Measurements from ENCODE around the gene NEXN. TPM values are rescaled to one million over a fixed set of nuclear protein-coding genes. Genes with fewer than 3 reads are reported as not detected.
A peak's percentile ranks its signal among the peaks of the same experiment; 100 is the strongest.

The NEXN gene
- total RNA-seq (1 to 10 TPM in 1 of 2 donors, under 1 TPM in 1; 0.90 to 4.5 TPM), total RNA-seq (0 to 1.0 reads per million in 2 donors)

GRCh38 chr1:77888081-77888780, at the start of gene NEXN:
Gene NEXN, plus strand, starts transcription at chr1:77888624. Its CDS starts 27,483 bp downstream, at chr1:77916107.
- ATAC-seq: peak; percentile 32
- no peak for DNase-seq
- Mint-ChIP-seq H3K36me3 (ENCODE audit: low read depth) (peaks cover 9% of the 10 kb centered on the region), H3K27ac (no peak within 1 kb of the TSS), H3K4me1 (peaks cover 4% of the 10 kb centered on the region), H3K4me3 (peak within 1 kb of the TSS; percentile 80), H3K27me3 (peaks cover 13% of the 10 kb centered on the region)
- H3K9me3 ChIP-seq (ENCODE audit: control insufficient read depth, low read length, poor library complexity, severe bottlenecking): no peaks in the 10 kb centered on the region

GRCh38 chr1:77841574-77841973, 46.9 kb upstream of the NEXN start:
- Mint-ChIP-seq H3K4me1 (peaks cover 2% of the 10 kb centered on the region), H3K36me3 (ENCODE audit: low read depth) (no peaks in the 10 kb centered on the region), H3K4me3 (peak overlapping the region; percentile 57), H3K27ac (no peak overlapping the region), H3K27me3 (no peaks in the 10 kb centered on the region)
- H3K9me3 ChIP-seq (ENCODE audit: control insufficient read depth, low read length, poor library complexity, severe bottlenecking): no peaks in the 10 kb centered on the region
- ATAC-seq: no peak
- no peak for DNase-seq

- no peaks in the 10 kb centered on the region for H3K36me3 Mint-ChIP-seq (ENCODE audit: low read depth)
- no peaks in the 10 kb centered on the region for H3K27me3 Mint-ChIP-seq
- ATAC-seq: no peak
Observed at GRCh38 chr1:77845951-77846350, 42.5 kb upstream of the NEXN start.

GRCh38 chr1:77846966-77847365, 41.5 kb upstream of the NEXN start:
- H3K4me1 Mint-ChIP-seq: peaks cover 2% of the 10 kb centered on the region
- no peak overlapping the region for H3K4me3 Mint-ChIP-seq
- no peaks in the 10 kb centered on the region for H3K36me3 Mint-ChIP-seq (ENCODE audit: low read depth)
- H3K9me3 ChIP-seq (ENCODE audit: control insufficient read depth, low read length, poor library complexity, severe bottlenecking): no peaks in the 10 kb centered on the region
- H3K27ac Mint-ChIP-seq: no peak overlapping the region
- no peak for DNase-seq
- ATAC-seq: no peak
- H3K27me3 Mint-ChIP-seq: no peaks in the 10 kb centered on the region

More at GRCh38 chr1:77845951-77846350, 42.5 kb upstream of the NEXN start:
- H3K4me3 Mint-ChIP-seq: no peak overlapping the region
- DNase-seq: no peak
- no peak overlapping the region for H3K27ac Mint-ChIP-seq
- H3K4me1 Mint-ChIP-seq: peaks cover 2% of the 10 kb centered on the region
- H3K9me3 ChIP-seq (ENCODE audit: control insufficient read depth, low read length, poor library complexity, severe bottlenecking): no peaks in the 10 kb centered on the region

- H3K27ac Mint-ChIP-seq: no peak overlapping the region
- no peak for ATAC-seq
- H3K9me3 ChIP-seq (ENCODE audit: control insufficient read depth, low read length, poor library complexity, severe bottlenecking): no peaks in the 10 kb centered on the region
- H3K36me3 Mint-ChIP-seq (ENCODE audit: low read depth): no peaks in the 10 kb centered on the region
- H3K4me3 Mint-ChIP-seq: no peak overlapping the region
- no peak for DNase-seq
- no peaks in the 10 kb centered on the region for H3K27me3 Mint-ChIP-seq
- H3K4me1 Mint-ChIP-seq: peaks cover 2% of the 10 kb centered on the region
Observed at GRCh38 chr1:77847621-77848080, 40.8 kb upstream of the NEXN start.

- no peak for ATAC-seq
- H3K4me3 Mint-ChIP-seq: no peak overlapping the region
- no peak for DNase-seq
- H3K4me1 Mint-ChIP-seq: peaks cover 2% of the 10 kb centered on the region
- no peaks in the 10 kb centered on the region for H3K9me3 ChIP-seq (ENCODE audit: control insufficient read depth, low read length, poor library complexity, severe bottlenecking)
- no peaks in the 10 kb centered on the region for H3K27me3 Mint-ChIP-seq
- H3K36me3 Mint-ChIP-seq (ENCODE audit: low read depth): no peaks in the 10 kb centered on the region
- no peak overlapping the region for H3K27ac Mint-ChIP-seq
Observed at GRCh38 chr1:77850082-77850481, 38.3 kb upstream of the NEXN start.

GRCh38 chr1:77857552-77857951, 30.9 kb upstream of the NEXN start:
- Mint-ChIP-seq H3K4me1 (no peaks in the 10 kb centered on the region), H3K27me3 (no peaks in the 10 kb centered on the region), H3K27ac (no peak overlapping the region), H3K4me3 (no peak overlapping the region), H3K36me3 (ENCODE audit: low read depth) (peaks cover 5% of the 10 kb centered on the region)
- ATAC-seq (no peak), DNase-seq (no peak)
- H3K9me3 ChIP-seq (ENCODE audit: control insufficient read depth, low read length, poor library complexity, severe bottlenecking): no peaks in the 10 kb centered on the region

GRCh38 chr1:77858725-77859124, 29.7 kb upstream of the NEXN start:
- Mint-ChIP-seq H3K36me3 (ENCODE audit: low read depth) (peaks cover 12% of the 10 kb centered on the region), H3K27me3 (no peaks in the 10 kb centered on the region), H3K27ac (no peak overlapping the region), H3K4me3 (no peak overlapping the region), H3K4me1 (peaks cover 6% of the 10 kb centered on the region)
- ATAC-seq (no peak), DNase-seq (no peak)
- H3K9me3 ChIP-seq (ENCODE audit: control insufficient read depth, low read length, poor library complexity, severe bottlenecking): no peaks in the 10 kb centered on the region

- Mint-ChIP-seq H3K4me1 (peaks cover 6% of the 10 kb centered on the region), H3K27me3 (no peaks in the 10 kb centered on the region), H3K36me3 (ENCODE audit: low read depth) (peaks cover 12% of the 10 kb centered on the region), H3K4me3 (no peak overlapping the region), H3K27ac (no peak overlapping the region)
- H3K9me3 ChIP-seq (ENCODE audit: control insufficient read depth, low read length, poor library complexity, severe bottlenecking): no peaks in the 10 kb centered on the region
- ATAC-seq (no peak), DNase-seq (no peak)
Observed at GRCh38 chr1:77859248-77859647, 29.2 kb upstream of the NEXN start.

- H3K9me3 ChIP-seq (ENCODE audit: control insufficient read depth, low read length, poor library complexity, severe bottlenecking): no peaks in the 10 kb centered on the region
- Mint-ChIP-seq H3K27ac (no peak overlapping the region), H3K4me3 (no peak overlapping the region), H3K36me3 (ENCODE audit: low read depth) (peaks cover 12% of the 10 kb centered on the region), H3K4me1 (peaks cover 6% of the 10 kb centered on the region), H3K27me3 (no peaks in the 10 kb centered on the region)
- ATAC-seq (no peak), DNase-seq (no peak)
Observed at GRCh38 chr1:77866296-77866695, 22.1 kb upstream of the NEXN start.

GRCh38 chr1:77872645-77873044, 15.8 kb upstream of the NEXN start:
- no peak for DNase-seq

GRCh38 chr1:77873461-77873860, 15.0 kb upstream of the NEXN start:
- H3K9me3 ChIP-seq (ENCODE audit: control insufficient read depth, low read length, poor library complexity, severe bottlenecking): no peaks in the 10 kb centered on the region
- Mint-ChIP-seq H3K4me3 (no peak overlapping the region), H3K36me3 (ENCODE audit: low read depth) (peaks cover 1% of the 10 kb centered on the region), H3K27ac (no peak overlapping the region), H3K4me1 (no peaks in the 10 kb centered on the region), H3K27me3 (no peaks in the 10 kb centered on the region)
- ATAC-seq (no peak), DNase-seq (no peak)

More at GRCh38 chr1:77872645-77873044, 15.8 kb upstream of the NEXN start:
- Mint-ChIP-seq H3K4me3 (no peak overlapping the region), H3K27me3 (no peaks in the 10 kb centered on the region), H3K4me1 (no peaks in the 10 kb centered on the region), H3K36me3 (ENCODE audit: low read depth) (peaks cover 2% of the 10 kb centered on the region), H3K27ac (no peak overlapping the region)
- ATAC-seq: no peak
- H3K9me3 ChIP-seq (ENCODE audit: control insufficient read depth, low read length, poor library complexity, severe bottlenecking): no peaks in the 10 kb centered on the region

- no peak for DNase-seq
- H3K27ac Mint-ChIP-seq: no peak overlapping the region
- no peaks in the 10 kb centered on the region for H3K4me1 Mint-ChIP-seq
- H3K27me3 Mint-ChIP-seq: no peaks in the 10 kb centered on the region
- H3K9me3 ChIP-seq (ENCODE audit: control insufficient read depth, low read length, poor library complexity, severe bottlenecking): no peaks in the 10 kb centered on the region
- no peaks in the 10 kb centered on the region for H3K36me3 Mint-ChIP-seq (ENCODE audit: low read depth)
- no peak overlapping the region for H3K4me3 Mint-ChIP-seq
- ATAC-seq: no peak
Observed at GRCh38 chr1:77874804-77875445, 13.5 kb upstream of the NEXN start.

GRCh38 chr1:77876884-77877283, 11.5 kb upstream of the NEXN start:
- no peak overlapping the region for H3K4me3 Mint-ChIP-seq
- no peak for DNase-seq
- no peaks in the 10 kb centered on the region for H3K27me3 Mint-ChIP-seq
- no peaks in the 10 kb centered on the region for H3K9me3 ChIP-seq (ENCODE audit: control insufficient read depth, low read length, poor library complexity, severe bottlenecking)
- H3K27ac Mint-ChIP-seq: no peak overlapping the region
- H3K4me1 Mint-ChIP-seq: no peaks in the 10 kb centered on the region
- H3K36me3 Mint-ChIP-seq (ENCODE audit: low read depth): peaks cover 2% of the 10 kb centered on the region
- no peak for ATAC-seq

Data from T-helper 17 cell (primary cell).